Renal cortical epithelial cell (primary cell): ENCODE results near the gene AP5B1. TPM values are rescaled to one million over a fixed set of nuclear protein-coding genes. Genes with fewer than 3 reads are reported as not detected.
"Not testable (repeated sequence)": the region's sequence is repeated elsewhere in the genome, so short reads cannot be mapped to it uniquely, and the experiment has no call there.

ENCODE experiments used
- DNase-seq: peaks from one replicate; pipeline ENCODE4 v3.0.0-alpha.2; 2011; ENCODE audit warnings: low read depth
- total RNA-seq: library from RNA; depleted of rRNA; stranded (reverse); fragments of >200 nt; gene quantifications from 2 replicates; pipeline ENCODE4 v1.2.3, GENCODE V29; 2014

AP5B1 gene
- total RNA-seq, 1 donor from 2014 or later: 17.2 TPM

DNA sequence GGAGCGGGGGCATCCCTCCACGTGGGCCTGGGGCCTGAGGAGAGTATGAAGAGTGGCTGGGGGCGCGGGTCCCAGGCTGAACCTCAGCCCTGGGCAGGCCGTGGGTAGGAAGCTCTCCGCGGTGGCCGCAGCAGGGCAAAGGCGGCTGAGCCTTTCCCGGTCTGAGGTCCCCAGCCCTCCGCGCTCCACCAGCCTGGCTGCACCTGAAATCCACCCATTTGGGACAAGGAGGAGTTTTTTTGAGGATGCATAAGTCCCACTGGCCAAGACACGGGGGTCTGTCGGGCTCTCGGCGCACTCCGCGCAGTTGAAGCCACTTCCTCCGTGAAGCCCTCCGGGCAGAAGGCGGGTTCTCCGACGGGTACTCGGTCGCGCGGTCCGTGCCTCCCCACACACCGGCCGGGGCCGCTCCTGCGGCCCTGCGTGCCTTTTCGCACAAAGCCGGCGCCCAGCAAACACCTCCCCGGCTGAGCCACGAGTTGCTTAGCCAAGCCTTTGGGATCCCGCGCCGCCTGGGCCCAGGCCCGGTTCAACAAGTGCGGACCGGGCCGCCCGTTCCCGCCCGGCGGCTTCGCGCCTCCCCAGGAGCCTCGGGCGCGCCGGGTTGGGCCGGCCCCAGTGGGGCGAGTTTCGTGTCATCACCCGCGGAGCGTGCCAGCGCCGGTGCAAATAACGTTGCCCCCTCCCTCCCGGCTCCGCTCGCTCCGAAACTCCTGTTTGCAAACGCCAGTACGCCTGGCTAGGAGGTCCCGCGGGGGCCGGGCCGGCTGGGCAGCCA lies 5.4 kb upstream of the AP5B1 start:
- no peak for DNase-seq

DNA sequence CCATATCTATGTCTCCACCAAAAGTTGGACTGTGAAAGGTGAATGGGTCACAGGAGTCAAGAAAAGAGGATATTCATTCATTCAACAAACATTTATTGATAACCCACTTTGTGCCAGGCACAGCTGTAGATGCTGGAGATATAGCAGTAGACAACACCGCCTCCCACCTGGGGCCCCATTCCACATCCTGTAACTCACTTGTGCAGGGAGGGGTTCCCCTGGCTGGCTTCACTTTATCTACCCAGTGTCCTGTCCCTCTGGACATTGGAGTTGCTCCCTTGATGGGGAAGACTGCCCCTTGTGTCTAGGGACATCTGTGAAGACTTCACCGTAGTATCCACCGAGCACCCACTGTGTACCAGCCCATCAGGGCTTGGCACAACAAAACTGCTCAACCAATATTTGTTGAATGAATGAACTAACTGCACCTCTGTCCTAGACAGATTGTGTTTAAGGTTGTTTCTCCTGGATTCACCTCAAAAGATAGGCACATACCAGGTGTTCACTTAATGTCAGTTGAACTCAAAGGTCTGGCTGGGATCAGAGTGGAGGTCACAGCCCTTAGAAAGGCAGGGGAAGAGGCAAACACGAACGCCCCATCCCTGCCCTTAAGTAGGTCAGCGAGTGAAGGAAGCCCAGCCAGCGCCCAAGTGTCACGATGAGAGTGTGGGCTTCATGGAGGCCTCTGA lies 4.7 kb upstream of the AP5B1 start:
- DNase-seq: no peak

DNA sequence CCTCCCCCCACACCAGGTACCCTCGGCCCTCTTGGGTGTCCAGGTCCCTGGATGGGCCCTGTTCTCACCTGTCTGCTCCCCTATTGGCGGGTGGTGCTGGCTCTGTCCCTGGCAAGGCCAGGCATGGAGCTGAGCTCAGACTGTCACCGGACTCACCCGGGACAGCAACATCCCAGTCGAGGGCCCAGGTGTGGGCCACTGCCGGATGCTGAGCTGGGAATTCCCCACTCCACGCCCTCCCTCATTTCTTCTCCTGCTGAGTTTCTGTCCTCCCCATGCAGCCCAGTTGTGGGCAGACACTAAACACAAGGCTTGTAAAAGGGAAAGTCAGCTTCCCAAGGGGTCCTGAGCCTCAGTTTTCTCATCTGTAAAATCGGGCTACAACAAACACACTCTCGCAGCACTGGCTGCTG lies 2.0 kb upstream of the AP5B1 start:
- no peak for DNase-seq

DNA sequence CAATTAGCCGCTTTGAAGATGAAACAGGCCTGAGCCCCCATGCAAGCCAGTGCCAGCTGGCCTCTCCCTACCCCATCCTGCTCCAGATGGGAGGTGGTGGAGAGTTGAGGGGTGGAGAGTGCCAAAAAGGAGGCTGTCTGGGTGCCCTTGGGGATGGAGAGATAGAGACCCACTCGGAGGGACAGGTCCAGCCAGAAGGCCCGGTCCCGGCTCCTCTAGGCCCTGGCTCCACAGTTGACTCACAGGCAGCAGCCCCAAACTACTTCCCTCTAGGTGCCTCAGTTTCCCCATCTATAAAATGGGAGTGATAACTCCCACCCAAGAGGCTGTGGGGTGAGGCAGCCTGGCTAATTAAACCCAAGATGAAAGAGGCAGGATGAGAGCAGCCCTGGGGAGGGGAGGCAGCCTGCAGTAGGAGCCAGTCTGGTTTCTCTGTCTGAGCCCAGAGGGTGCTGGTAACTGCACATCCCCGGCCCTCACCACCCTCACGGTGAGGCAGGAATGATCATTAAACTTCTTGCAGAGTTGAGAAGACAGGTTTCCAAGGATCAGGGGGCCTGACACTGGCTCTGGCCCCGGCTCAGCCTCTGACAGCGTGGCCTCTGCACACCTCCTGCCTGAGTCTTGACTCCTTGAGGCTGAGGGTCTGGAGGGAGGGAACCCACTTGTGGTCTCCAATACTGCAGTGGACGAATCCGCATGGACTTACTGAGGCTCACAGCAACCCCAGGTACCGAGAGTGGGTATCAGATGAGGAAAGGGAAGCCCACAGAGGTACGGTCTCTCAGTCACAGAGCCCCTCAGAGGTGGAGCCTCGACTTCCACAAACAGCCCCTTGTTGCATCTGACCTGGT lies 1.4 kb upstream of the AP5B1 start:
- no peak for DNase-seq

DNA sequence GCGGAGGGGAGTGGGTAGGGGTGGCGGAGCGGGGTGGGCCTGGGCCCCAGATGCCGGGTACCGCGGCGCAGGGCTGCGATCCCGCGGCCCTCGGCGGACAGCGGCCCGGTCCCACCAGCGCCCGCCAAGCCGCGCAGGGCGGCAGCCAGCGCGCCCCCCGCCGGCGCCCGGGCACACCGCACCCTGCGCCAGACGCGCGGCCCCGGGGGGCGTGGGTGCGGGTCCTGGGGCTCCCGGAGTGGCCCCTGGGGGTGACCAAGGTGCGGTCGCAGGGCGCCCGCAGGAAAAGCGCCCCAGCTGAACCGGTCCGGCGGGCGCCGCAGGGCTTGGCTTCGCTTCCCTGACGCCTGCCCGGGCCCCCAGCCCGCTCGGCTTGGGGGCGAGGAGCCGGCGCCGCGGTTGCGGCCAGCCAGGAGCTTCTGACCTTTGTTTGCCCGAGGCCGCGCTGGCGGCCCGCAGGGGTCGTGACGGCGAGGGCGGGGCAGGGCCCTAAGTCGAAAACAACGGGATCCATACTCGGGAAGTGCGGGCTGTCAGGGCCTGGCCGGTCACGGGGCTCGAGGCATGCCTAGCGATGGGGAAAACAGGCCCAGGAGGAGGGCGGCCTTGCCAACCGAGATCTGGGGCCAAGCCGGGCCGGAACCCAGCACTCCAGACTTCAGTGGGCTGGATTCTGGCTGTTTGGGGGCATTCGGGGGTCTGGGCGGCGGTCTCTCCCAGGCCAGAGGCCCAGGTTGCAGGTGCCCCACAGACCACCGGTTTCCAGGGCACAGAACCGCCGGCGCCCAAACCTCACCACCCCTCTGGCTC lies 581 bp upstream of the AP5B1 start:
- no peak for DNase-seq

DNA sequence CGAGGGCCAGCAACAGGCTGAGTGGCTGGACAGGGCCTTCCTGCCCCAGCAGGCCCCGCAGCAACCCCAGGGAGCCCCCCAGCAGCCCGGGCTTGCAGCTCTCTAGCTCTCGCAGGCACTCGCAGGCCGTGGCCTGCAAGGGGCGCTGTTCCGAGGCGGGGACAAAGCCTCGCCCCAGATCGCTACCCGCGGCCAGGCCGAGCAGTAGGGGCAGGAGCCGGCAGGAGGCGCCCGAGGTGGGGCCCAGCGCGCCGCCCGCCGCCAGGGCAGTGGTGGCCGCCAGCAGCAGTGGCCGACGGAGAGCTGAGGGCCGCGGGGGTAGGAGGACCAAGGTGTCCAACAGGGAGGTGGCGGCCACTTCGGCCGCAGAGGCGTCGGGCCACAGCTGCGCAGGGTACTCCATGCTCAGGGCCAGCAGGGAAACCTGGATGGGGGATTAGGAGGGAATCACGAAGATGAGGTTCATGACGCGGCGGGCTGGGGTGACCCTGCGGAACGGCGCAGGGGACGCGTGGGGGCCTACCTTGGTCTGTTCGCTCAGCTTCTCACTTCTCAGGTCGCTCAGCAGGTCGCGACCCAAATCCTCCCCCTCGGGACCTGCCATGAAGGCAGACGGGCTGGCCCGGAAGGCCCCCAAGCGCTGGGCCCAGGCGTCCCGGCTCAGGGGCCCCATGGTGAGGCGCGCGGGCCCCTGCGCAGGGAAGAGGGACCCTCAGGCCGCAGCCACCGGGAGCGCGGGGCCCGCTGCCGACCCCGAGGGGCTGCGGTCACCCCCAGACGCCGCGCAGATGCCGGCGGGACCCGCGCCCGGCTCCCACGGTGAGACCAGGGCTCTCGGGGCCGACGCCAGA lies 632 bp downstream of the AP5B1 start:
- no peak for DNase-seq

DNA sequence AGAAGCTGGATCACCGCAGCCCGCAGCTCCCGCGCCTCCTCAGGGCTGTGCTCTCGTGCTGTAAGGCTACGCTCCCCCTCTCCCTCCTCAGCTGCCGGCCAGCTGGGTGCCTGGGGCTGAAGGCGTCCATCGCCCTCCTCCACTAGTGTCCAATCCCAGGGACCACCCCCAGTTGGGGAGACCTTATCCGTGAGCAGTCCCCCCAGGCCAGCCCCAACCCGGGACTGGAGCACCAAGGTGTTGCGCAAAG lies 1.2 kb downstream of the AP5B1 start:
- no peak for DNase-seq

DNA sequence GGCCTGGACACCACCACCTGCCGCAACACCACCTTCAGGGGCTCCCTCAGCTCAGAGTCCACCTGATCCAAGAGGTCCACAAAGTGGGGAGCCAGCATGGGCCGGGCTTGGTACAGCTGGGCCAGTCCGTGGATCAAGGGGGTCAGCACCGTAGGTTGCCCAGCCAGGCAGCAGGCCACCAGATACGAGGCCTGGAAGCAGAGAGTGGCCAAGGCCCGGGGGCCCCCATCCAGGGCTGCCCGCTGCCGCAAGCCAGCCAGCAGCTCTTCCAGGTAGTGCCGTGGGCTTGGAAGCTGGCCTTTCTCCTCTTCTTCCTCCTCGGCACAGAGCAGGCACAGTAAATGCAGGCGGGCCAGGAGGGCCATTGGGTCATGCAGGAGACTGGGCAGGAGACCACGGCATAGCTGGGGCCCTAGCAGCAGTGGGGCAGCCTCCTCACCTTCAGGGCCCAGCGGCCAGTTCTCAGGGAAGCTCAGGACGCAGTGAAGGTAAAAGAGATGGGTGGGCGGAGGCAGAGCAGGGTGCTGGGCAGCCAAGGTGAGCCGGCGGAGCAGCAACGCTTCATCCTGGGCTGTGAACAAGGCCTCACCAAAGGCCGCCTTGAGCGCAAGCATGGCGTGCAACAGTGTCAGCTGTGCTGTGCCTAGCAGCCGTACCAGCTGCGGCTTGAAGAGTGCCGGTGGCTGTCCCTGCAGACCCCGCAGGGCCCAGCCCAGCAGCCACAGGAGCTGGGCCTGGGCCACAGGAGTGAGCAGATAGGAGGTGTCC lies 1.7 kb downstream of the AP5B1 start:
- DNase-seq: no peak

DNA sequence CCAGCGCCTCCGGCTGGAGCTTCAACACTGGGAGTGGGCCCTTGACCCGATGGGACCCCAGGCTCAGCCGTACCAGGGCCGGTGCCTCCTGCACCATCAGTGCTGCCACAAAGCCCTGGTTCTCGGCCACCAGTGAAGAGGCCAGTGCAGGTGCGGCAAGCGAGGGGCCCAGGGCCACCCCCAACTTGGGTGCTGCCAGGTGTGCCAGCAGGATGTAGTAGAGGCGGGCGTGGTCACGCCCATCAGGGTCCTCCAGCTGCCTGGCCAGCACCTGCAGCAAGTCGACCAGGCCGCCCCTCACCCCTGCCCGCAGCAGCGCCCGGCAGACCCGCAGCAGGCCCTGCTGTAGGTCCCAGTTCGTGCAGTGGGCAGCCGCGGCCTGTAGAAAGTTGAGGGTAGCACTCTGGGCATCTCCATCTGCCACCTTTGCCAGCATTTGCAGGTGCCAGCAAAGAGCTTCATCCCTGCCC lies 2.3 kb downstream of the AP5B1 start:
- DNase-seq: no peak

DNA sequence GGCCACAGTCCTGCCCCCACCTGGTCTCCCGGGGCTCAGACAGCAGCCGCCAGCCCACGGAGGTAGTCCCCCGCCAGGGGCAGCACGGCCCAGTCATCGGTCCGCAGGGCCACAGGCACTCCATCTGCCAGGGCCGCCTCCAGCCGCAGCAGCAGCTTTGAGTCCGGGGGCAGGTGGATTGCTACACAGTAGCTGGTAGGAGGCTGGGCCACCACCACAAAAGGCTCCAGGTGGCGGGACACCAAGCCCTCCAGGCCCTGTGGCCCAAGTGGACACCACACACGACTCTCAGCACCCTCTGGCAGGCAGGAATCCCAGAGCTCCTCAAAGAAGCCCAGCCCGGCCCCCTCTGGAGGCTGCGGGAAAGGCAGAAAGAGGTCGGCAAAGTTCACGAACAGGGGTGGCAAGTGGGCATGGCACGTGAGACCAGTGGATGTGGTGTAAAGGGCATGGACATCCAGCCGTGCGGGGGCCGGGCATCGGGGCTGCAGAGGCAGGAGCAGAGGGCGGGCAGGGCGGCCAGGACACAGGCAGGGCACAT lies 2.9 kb downstream of the AP5B1 start:
- DNase-seq: no peak

DNA sequence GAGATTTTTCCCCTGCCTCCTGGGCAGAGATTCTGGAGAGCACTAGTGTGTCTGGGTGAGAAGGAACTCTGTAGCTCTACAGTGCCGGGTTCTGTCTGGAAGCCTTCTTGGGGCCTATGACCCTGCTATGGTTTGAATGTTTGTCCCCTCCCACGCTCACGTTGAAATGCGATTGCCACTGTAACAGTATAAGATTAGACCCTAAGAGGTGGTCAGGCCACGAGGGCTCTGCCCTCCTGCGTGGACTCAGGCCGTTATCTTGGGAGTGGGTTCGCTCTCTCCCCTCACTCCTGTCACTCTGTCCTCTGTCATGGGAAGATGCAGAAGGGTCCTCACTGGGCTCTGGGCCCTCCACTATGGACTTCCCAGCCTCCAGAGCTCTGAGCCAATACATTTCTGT lies 3.5 kb downstream of the AP5B1 start:
- DNase-seq: no peak

DNA sequence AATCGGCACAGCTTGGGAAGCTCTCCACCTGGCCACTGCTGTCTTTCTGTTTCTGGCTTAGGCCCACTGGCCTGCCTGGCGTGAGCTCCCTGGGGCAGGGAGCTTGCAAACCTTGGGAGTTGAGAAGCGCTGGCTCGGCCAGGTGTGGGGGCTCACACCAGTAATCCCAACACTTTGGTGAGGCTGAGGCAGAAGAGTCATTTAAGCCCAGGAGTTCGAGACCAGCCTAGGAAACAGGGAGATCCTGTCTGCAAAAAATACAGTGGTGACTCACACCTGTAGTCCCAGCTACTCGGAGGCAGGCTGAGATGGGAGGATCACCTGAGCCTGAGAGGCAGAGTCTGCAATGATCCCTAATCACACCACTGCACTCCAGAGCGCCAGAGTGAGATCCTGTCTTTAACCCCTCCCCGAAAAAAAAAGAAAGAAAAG lies 4.0 kb downstream of the AP5B1 start:
- DNase-seq: no peak

DNA sequence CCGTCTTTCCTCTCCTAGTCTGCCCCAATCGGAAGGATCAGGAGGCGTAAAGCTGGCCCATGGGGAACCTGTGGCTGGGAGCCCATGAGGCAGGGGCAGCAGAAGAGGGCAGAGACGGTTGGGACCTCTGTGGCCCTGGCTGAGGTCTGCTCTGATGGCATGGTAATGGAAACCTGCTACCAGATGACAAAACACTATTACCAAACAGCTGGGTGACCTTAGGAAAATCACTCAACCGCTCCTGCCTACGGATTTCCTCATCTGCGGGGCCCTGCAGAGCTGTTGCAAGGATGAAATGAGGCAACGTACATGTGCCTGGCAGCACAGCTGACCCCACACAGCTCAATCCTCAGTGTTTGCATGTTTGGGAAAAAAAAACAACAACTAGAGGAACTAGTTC lies 4.6 kb downstream of the AP5B1 start:
- DNase-seq: no peak

DNA sequence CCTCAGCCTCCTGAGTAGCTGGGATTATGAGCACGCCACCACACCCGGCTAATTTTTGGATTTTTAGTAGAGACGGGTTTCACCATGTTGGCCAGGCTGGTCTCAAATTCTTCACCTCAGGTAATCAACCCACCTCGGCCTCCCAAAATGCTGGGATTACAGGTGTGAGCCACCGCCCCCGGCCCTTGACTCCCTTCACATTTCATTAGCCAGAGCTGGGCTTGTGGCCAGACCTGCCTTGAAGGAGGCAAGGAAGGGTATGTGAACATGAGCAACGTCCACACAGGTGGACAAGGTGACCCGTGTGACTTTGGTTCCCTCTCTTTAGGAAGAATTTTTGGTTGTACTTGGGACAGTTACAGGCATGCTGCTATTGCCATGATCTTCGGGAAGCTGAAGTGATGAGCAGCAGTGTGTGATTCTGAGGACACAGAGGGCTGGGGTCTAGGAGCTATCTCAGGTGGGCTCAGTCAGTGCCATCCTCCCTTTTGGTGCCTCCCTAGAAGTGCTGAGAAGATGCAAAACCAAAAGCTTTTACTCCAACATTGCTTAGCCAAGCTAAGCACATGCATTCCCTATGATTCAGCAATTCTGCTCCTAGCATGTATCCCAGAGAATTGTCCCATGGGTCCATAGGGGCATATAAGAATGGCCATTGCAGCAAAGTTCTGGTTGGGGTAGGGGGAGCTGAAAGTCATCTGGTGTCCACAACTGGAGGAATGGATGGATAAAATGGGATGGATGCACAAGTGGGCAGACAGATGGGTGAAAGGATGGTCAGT lies 6.1 kb downstream of the AP5B1 start:
- no peak for DNase-seq

DNA sequence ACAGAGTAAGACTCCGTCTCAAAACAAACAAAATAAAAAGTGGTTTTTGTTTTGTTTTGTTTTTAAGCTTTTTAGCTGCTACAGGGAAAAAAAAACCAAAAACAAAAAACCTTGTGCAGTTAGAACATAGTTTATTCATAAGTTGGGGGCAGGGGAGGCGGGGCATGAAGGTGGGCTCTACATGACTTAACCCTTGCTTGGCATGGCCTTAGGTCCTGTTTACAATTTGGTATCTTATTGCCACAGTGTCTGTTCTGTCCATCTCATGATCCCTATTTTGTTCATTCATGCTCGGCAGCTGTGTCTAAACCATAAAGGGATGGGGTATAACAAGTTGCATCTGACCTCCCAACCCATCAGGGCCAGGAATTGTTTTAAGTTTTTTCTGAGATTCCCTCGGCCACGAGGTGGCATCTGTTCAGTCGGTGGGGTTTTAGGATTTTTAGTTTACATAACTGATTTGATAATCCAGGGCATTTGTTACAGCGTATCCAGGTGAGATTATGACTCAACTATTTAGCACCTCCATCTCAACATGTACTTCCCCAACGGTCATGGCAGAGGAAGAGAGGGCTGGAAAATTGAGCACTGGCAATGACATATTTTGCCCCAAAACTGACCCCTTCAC lies 6.9 kb downstream of the AP5B1 start:
- no peak for DNase-seq

DNA sequence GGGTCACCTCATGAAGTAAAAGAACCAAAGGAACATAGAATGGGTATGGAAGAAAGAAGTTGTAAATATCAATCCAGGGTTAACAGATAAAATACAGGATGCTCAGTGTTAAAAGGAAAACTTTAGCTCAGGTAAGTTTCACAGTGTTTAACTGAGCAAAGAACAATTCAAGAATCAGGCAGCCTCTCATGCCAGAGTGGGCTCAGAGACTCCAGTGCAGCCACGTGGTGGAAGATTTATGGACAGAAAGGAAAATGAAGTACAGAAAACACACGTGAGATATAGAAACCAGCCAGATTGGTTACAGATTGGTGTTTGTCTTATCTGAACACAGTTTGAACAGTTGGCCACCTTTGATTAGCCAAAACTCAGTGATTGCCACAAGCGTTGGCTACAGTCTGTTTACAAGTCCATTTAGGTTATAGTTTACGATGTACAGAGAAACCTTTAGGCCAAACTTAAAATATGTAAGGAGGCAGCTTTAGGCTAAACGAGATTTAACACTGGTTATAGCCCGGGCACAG lies 9.1 kb downstream of the AP5B1 start:
- DNase-seq: no peak

DNA sequence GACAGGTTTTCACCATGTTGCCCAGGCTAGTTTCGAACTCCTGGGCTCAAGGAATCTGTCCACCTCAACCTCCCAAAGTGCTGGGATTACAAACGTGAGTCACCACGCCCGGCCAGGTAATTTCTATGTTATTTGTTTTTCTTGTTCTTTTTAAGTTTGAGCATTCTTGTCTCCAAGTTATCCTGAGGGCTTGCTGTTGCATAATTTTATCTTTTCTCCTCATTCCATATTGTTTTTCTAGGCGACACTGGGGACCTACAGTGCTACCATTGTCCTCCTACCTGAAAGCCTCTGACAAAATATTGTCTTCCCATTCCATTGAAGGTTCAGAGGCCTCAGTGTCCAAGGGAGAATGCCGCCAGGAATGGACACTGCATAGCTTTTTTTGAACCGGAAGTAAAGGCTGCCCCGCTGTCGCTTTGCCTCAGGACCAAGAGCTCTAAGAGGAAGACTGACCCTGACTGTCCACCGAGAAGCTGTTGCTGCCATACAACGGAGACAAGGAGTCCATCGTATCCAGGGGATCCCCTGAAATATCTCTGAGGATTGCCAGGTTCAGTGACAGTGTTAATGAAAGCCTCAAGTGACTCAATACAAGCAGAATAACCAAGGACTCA lies 9.7 kb downstream of the AP5B1 start:
- no peak for DNase-seq

DNA sequence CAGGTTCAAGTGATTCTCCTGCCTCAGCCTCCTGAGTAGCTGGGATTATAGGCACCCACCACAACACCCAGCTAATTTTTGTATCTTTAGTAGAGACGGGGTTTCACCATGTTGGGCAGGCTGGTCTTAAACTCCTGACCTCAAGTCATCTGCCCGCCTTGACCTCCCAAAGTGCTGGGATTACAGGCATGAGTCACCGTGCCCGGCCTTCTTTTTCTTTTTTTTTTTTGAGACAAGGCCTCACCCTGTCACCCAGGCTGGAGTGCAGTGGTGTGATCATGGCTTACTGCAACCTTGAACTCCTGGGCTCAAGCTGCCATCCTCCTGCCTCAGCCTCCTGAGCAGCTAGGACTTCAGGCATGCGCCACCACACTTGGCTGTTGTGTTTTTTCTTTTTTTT lies 13.0 kb downstream of the AP5B1 start:
- not testable (repeated sequence) for DNase-seq
